Sciatic nerve (tissue), 2 donors: ENCODE results near the gene COL4A1. TPM values are rescaled to one million over a fixed set of nuclear protein-coding genes. Genes with fewer than 3 reads are reported as not detected.

Experiments used
- ATAC-seq: fragments of 200-7000 bp; cut with Tn5 transposase; one replicate; pipeline ENCODE4 v1.9.1; 2020; ENCODE audit warnings: mild to moderate bottlenecking, moderate library complexity
- DNase-seq: peaks from one replicate; pipeline ENCODE4 v3.0.0-alpha.2; 2020; ENCODE audit warnings: low spot score
- intact Hi-C: fragments of 100-400 bp; cut with DNase I; formaldehyde crosslinking; loops from one replicate; pipeline ENCODE4 v1.14.2; 2022
- total RNA-seq: library from RNA; stranded (reverse); fragmentation: NEBNext Ultra II Directional; extraction: Animal tissue kit (Norgen Biotek cat#: 25700); gene quantifications from one replicate; pipeline ENCODE4 v1.2.1, GENCODE V29; 2021
- donor health status: DM: no; HTN: no; CAD: no.
- donor health status: DM: no; HTN: no; CAD: no.

The COL4A1 gene
- total RNA-seq, 1 donor from 2014 or later, result 423 TPM

GRCh38 chr13:110236831-110237261 is 70.1 kb downstream of the COL4A1 start:
- no peak for DNase-seq
- intact Hi-C loops, result no loop called here
- peak; percentile 32 for ATAC-seq

- intact Hi-C loops, result no loop called here
- DNase-seq, result no peak
- no peak for ATAC-seq
These were observed 70.5 kb downstream of the COL4A1 start for GRCh38 chr13:110236431-110236830.

DNA sequence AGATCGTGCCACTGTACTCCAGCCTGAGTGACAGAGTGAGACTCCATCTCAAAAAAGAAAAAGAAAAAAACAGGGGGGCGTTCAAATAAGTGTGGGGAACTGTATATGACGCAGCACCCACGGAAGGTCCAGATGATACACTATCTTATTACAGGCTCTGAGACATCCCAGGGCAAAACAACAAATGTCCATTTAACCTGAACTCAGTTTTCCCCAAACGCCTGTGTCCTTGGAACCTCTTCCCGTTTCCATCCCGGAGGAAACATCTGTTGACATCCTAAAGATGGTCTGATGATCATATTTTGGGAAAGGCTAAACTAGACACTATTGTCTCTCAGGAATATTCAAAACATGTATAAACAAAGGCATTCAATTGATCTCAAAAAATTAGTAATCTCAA is 72.4 kb downstream of the COL4A1 start:
- intact Hi-C loops, result no loop called here
- DNase-seq (no peak), ATAC-seq (no peak)

DNA sequence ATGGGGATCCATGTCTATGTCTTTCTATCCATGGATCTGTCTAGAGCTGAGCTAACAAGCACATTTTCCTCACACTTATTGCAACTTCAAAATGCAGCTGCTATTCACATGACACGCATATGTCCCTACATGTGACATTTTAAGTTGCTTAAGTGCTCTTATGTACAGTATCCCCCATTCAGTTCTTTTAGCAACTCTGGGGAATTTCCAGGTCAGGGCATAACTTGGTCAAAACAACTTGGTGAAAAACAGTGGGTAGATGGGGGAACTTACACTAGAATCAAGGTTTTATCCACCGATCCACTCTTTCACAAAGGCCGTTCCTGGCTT is 73.0 kb downstream of the COL4A1 start:
- peak; percentile 19 for ATAC-seq
- intact Hi-C loops, result no loop called here

DNA sequence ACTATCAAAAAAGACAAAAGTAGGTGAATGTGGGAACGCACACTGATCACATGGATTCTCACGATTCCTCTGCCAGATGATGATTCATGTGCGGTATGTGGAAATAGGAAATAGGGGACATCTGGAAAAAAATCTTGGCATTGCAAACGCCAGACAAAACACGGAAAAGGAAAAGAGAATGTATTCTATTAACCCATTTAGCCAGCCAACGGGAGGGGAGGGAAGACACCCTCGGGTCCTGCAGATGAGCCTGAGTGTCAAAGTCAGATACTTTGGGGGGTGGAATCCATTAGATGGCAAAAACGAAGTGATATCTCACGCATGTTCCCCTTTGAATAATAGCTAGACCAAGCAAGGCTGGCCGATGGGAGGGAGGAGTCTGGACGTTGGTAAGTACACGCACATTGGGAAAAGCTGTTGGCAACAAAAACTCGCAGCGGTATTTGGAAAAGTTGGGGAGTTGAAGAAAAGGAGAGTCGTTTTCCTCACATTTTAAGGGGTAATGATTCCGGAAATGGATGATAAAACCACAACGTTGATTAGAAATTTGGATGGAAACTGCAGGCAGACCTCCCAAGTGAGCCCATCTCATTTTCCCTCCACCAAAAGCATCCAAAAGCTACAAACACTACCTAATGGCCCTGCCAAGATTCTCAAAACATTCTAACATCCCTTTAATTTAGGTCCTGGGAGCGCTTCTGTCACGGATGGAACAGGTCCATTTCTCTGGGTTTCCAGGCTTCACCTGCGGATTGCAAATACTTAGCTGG is 73.6 kb downstream of the COL4A1 start:
- intact Hi-C loops, result no loop called here
- peak; percentile 81 for ATAC-seq
- no peak for DNase-seq

More for the DNA sequence above, 73.0 kb downstream of the COL4A1 start:
- no peak for DNase-seq

GRCh38 chr13:110232756-110233155 is 74.2 kb downstream of the COL4A1 start:
- intact Hi-C loops, result no loop called here
- DNase-seq (no peak), ATAC-seq (peak; percentile 49)

- ATAC-seq, result no peak
- DNase-seq, result no peak
- intact Hi-C loops, result no loop called here
These were observed 74.8 kb downstream of the COL4A1 start for GRCh38 chr13:110232142-110232541.

- no peak for DNase-seq
- intact Hi-C loops, result no loop called here
- no peak for ATAC-seq
These were observed 75.5 kb downstream of the COL4A1 start for GRCh38 chr13:110231348-110232047.

- intact Hi-C loops, result no loop called here
- no peak for DNase-seq
- no peak for ATAC-seq
These were observed 76.2 kb downstream of the COL4A1 start for GRCh38 chr13:110230661-110231347.

DNA sequence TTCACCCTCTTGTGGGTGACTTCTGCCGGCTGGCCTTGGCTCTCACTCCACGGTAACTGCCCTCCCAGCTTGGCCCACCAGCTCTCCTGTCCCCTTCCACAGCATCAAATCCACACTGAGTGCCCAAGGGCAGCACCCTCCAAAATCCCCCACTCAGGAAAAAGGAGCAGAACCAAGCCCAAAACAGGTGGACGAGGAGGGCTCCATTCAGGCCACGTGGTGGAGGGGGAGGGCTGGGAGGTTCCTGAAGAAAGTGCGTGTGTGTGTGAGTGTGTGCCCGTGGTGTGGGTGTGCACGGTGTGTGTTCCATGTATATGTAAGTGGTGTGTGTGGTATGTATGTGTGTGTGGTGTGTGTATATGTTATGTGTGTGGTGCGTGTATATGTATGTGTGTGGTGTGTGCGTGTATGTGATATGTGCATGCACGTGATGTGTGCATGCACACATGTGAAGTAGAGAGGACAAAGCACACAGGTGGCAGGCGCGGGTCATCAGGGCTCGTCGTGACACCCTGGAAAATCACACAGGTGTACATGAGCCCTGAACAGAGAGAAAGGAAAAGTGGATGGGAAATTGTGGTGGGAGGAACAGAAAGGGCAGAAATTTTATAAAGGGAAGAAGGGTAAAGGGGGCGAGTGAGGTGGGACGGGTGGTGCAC is 76.9 kb downstream of the COL4A1 start:
- intact Hi-C loops, result loop anchor here (10.0 kb wide), 1 partner anchor 185 kb away; no protein-coding TSS in a partner anchor
- ATAC-seq (no peak), DNase-seq (no peak)

GRCh38 chr13:110228936-110229904 is 77.7 kb downstream of the COL4A1 start:
- ATAC-seq, result no peak
- intact Hi-C loops, result loop anchor here (10.0 kb wide), 1 partner anchor 186 kb away; no protein-coding TSS in a partner anchor
- DNase-seq, result no peak

- ATAC-seq (no peak), DNase-seq (no peak)
- intact Hi-C loops, result loop anchor here (10.0 kb wide), 1 partner anchor 187 kb away; no protein-coding TSS in a partner anchor
These were observed 78.9 kb downstream of the COL4A1 start for GRCh38 chr13:110227864-110228643.

DNA sequence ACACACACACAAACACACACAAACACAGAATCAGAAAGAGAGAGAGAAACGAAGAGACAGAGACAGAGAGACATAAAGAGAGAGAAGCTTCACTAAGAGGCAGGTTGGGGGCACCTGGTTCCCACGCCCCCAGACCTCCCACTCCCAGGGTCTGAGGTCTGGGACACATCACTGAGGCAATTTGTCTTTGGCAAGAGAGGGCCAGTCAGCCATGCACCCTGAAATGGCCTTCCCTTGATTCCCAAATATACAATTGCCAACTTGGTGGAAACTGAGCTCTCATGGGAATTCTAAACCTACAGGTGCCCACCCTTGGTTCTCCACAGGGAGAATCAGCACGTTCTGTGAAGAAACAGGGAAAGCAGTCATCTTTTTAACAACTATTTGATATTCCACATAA is 79.5 kb downstream of the COL4A1 start:
- DNase-seq (no peak), ATAC-seq (no peak)
- intact Hi-C loops, result loop anchor here (10.0 kb wide), 1 partner anchor 187 kb away; no protein-coding TSS in a partner anchor

DNA sequence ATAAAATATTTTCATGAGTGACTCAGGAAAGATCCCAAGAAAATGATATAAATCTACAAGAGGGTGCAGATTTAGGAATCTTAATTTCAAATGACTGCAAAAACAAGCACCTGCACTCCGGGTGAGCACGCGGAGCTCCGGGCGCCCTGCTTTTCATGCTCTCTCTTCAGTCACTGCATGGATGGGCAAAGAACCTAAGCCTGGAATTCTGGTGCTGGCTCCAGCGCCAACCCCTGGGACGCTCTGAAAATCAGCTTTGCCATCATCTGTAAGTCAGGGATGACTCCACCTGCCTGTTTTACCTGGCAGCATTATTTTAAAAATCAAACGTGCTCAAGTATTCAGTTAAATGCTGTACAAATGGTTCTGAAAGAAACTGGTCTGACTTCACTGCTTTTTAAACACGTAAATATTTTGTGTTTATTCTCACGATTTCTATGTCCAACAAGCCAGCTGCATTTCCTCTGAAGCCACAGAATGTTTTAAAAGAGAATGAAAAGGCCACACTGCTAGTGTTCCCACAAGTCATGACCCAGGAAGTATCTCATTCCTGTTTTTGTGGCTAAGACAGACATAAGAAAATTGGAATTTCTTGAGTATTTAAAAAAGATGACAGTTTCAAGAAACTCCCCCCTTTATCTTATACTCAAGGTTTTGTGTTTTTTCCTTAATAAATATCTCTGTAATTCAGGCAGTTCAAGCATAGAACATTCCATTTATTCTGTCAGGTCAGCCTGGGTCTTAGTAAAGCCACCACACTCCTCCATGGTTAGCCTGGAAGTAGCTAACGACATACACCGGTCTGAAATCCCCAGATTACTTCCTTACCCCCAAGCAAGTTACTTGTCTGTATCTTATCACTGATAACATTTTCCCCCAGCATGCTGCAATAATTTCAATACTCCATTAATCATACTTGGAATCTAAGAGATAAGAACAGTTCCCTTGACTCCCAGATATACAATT is 81.1 kb downstream of the COL4A1 start:
- ATAC-seq, result no peak
- no peak for DNase-seq
- intact Hi-C loops, result loop anchor here (10.0 kb wide), 1 partner anchor 189 kb away; no protein-coding TSS in a partner anchor

GRCh38 chr13:110225003-110225402 is 82.0 kb downstream of the COL4A1 start:
- ATAC-seq (no peak), DNase-seq (no peak)
- intact Hi-C loops, result loop anchor here (10.0 kb wide), 1 partner anchor 190 kb away; no protein-coding TSS in a partner anchor

GRCh38 chr13:110224519-110224918 is 82.4 kb downstream of the COL4A1 start:
- ATAC-seq, result no peak
- no peak for DNase-seq
- intact Hi-C loops, result loop anchor here (10.0 kb wide), 1 partner anchor 190 kb away; no protein-coding TSS in a partner anchor
